Measurements from ENCODE around the gene FEV. TPM values are rescaled to one million over a fixed set of nuclear protein-coding genes. Genes with fewer than 3 reads are reported as not detected.

Gene FEV
- total and polyA plus RNA-seq, 2 experiments from 2014 or later: 0.58 to 0.70 TPM

DNA sequence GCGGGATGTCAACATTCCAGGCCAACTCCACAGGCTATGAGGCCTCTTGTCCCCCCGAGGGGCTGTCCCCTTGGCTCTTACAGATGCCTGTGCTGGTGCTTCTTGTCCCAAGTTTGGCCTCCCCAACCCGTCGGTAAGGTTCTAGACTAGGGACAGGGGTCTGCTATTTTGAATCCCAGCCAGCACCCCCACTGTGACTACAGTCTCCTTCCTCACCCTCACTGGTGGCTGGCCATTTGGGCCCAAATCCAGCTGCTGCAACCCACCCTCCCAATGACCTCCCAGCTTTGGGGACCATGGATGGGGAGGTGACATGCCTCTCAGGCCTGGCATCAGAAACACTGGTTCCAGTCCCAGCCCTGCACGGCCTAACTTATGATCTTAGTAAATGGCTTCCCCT, 37.6 kb upstream of the FEV start:
- H3K9me3 ChIP-seq (ENCODE audit: low read depth): no peaks in the 10 kb centered on the region
- H3K4me2 ChIP-seq: no peak overlapping the region
- no peaks in the 10 kb centered on the region for H3K36me3 ChIP-seq (replicated peaks; ENCODE audit: insufficient read depth, low read depth)
- H2AFZ ChIP-seq: no peak overlapping the region
- H4K20me1 ChIP-seq (ENCODE audit: insufficient read depth, poor library complexity, severe bottlenecking): no peaks in the 10 kb centered on the region
- no peak for DNase-seq (ENCODE audit: low spot score)
- H3K4me3 ChIP-seq: no peak overlapping the region
- H3K4me1 ChIP-seq (ENCODE audit: insufficient read depth): no peaks in the 10 kb centered on the region
- no peaks in the 10 kb centered on the region for H3K79me2 ChIP-seq
- no peaks in the 10 kb centered on the region for H3K9me2 ChIP-seq (replicated peaks; ENCODE audit: insufficient read depth)
- TF ChIP-seq EZH2 (IDR thresholded peaks at IDR 0.05; ENCODE audit: borderline replicate concordance) (no peak), EZH2phosphoT487 (IDR thresholded peaks at IDR 0.05; ENCODE audit: low read depth, severe bottlenecking, unreplicated experiment) (no peak)
- TF ChIP-seq, protein P1, sequence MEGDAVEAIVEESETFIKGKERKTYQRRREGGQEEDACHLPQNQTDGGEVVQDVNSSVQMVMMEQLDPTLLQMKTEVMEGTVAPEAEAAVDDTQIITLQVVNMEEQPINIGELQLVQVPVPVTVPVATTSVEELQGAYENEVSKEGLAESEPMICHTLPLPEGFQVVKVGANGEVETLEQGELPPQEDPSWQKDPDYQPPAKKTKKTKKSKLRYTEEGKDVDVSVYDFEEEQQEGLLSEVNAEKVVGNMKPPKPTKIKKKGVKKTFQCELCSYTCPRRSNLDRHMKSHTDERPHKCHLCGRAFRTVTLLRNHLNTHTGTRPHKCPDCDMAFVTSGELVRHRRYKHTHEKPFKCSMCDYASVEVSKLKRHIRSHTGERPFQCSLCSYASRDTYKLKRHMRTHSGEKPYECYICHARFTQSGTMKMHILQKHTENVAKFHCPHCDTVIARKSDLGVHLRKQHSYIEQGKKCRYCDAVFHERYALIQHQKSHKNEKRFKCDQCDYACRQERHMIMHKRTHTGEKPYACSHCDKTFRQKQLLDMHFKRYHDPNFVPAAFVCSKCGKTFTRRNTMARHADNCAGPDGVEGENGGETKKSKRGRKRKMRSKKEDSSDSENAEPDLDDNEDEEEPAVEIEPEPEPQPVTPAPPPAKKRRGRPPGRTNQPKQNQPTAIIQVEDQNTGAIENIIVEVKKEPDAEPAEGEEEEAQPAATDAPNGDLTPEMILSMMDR (IDR thresholded peaks at IDR 0.05; ENCODE audit: poor library complexity): no peak
- H3K27me3 ChIP-seq: no peaks in the 10 kb centered on the region
- no peak overlapping the region for H3K27ac ChIP-seq
- WGBS (ENCODE audit: low lambda C conversion rate, missing lambda C conversion rate): 87% methylated on average over 3 of the region's 5 CpGs

DNA sequence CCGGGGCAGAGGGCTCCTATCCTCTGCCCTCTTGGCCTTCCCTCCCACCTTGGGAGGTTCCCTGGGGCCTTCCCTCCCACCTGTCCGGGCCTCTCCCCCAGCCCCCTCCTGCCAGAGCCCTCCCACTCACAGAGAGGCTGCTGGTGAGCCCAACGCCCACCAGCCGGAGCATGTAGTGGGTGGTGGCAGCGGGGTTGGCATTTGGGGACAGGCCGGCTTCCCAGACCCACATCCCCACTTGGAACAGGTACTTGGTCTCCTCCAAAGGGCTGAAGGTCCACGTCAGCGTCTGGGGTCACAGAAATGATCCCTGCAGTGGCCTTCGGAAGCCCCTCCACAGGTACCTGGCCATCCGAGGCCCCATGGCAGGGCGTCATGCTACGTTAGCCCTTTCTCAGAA, 37.1 kb upstream of the FEV start:
- 92% methylated on average over 11 of the region's 12 CpGs for WGBS (ENCODE audit: low lambda C conversion rate, missing lambda C conversion rate)
- no peaks in the 10 kb centered on the region for H4K20me1 ChIP-seq (ENCODE audit: insufficient read depth, poor library complexity, severe bottlenecking)
- no peak for TF ChIP-seq EZH2 (IDR thresholded peaks at IDR 0.05; ENCODE audit: borderline replicate concordance)
- TF ChIP-seq EZH2phosphoT487 (IDR thresholded peaks at IDR 0.05; ENCODE audit: low read depth, severe bottlenecking, unreplicated experiment): no peak
- TF ChIP-seq, protein P1 (IDR thresholded peaks at IDR 0.05; ENCODE audit: poor library complexity): no peak

DNA sequence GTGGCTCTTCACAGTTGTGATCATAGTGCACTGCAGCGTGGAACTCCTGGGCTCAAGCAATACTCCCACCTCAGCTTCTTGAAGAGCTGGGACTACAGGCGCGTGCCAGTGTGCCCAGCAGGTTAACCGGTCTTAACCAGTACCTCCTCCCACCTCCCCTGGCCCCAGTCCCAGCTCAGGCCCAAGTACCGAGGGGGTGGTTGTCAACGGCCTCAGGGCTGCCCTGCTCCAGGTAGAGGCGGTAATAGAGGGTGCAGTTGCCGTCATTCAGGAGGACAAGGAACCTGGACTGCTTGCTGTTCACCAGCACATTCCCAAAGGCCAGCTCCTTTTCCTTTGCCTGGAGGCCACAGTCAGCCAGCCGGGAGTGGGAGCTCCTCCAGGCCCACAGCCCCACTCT, 36.6 kb upstream of the FEV start:
- DNase-seq (ENCODE audit: low spot score): no peak
- Histone ChIP-seq H3K4me2 (no peak overlapping the region), H3K4me1 (ENCODE audit: insufficient read depth) (no peaks in the 10 kb centered on the region), H3K36me3 (replicated peaks; ENCODE audit: insufficient read depth, low read depth) (no peaks in the 10 kb centered on the region), H3K27me3 (no peaks in the 10 kb centered on the region), H3K79me2 (no peaks in the 10 kb centered on the region), H2AFZ (no peak overlapping the region), H3K27ac (no peak overlapping the region), H3K9me2 (replicated peaks; ENCODE audit: insufficient read depth) (no peaks in the 10 kb centered on the region), H4K20me1 (ENCODE audit: insufficient read depth, poor library complexity, severe bottlenecking) (no peaks in the 10 kb centered on the region), H3K9me3 (ENCODE audit: low read depth) (no peaks in the 10 kb centered on the region), H3K4me3 (no peak overlapping the region)
- TF ChIP-seq EZH2phosphoT487 (IDR thresholded peaks at IDR 0.05; ENCODE audit: low read depth, severe bottlenecking, unreplicated experiment) (no peak), EZH2 (IDR thresholded peaks at IDR 0.05; ENCODE audit: borderline replicate concordance) (no peak)
- TF ChIP-seq, protein P1 (IDR thresholded peaks at IDR 0.05; ENCODE audit: poor library complexity): no peak
- WGBS (ENCODE audit: low lambda C conversion rate, missing lambda C conversion rate): 75% methylated on average over 9 of the region's 9 CpGs

More for the DNA sequence above, 37.1 kb upstream of the FEV start:
- no peak for DNase-seq (ENCODE audit: low spot score)
- Histone ChIP-seq H3K27ac (no peak overlapping the region), H3K4me2 (no peak overlapping the region), H3K79me2 (no peaks in the 10 kb centered on the region), H3K36me3 (replicated peaks; ENCODE audit: insufficient read depth, low read depth) (no peaks in the 10 kb centered on the region), H3K9me2 (replicated peaks; ENCODE audit: insufficient read depth) (no peaks in the 10 kb centered on the region), H2AFZ (no peak overlapping the region), H3K4me1 (ENCODE audit: insufficient read depth) (no peaks in the 10 kb centered on the region), H3K4me3 (no peak overlapping the region), H3K9me3 (ENCODE audit: low read depth) (no peaks in the 10 kb centered on the region), H3K27me3 (no peaks in the 10 kb centered on the region)

Measured in hepatocyte (in vitro differentiated cells).